T-cell (primary cell): ENCODE results near the gene ADGRB2. TPM values are rescaled to one million over a fixed set of nuclear protein-coding genes. Genes with fewer than 3 reads are reported as not detected.

Experiments used
- ATAC-seq, 4 experiments: fragments of 200-7000 bp in 3 of 4; fragments of 150-1000 bp in 1 of 4; cut with Tn5 transposase; replicated peaks in 1 of 4; 1 replicate in 3 of 4; 2 replicates in 1 of 4; pipeline ENCODE4 v1.10.0; 2021; ENCODE audit warnings: moderate library complexity in 3 of 4, mild to moderate bottlenecking in 2 of 4, moderate number of reproducible peaks in 1 of 4
- CTCF ChIA-PET, 2 donors: fragments of 300-600 bp; sonication (Branson Sonifier 250); formaldehyde crosslinking; loops; one replicate each; lab custom pipeline; 2022; ENCODE audit warnings: antibody characterized with exemption in 2 of 2; lab: Charles Lee
- POLR2A ChIA-PET, 2 donors: fragments of 300-600 bp; sonication (Branson Sonifier 250); formaldehyde crosslinking; loops; one replicate each; lab custom pipeline; 2022; ENCODE audit warnings: antibody characterized with exemption in 2 of 2; lab: Charles Lee
- DNase-seq, 35 experiments: peaks; one replicate each; pipeline versions ENCODE4 v3.0.0 to v3.0.0-alpha.2; 2013 to 2023
- H3K27ac ChIP-seq: one replicate; pipeline ENCODE4 v1.5.1; 2013; ENCODE audit warnings: low read length
- H3K27me3 ChIP-seq, 2 experiments: replicated peaks in 1 of 2; 1 replicate in 1 of 2; 2 replicates in 1 of 2; pipeline versions ENCODE4 v1.6.1 to v1.7.0; 2013; ENCODE audit warnings: low read length in 1 of 2, mixed read lengths in 1 of 2; ENCODE audit not compliant: control insufficient read depth in 2 of 2, insufficient read depth in 2 of 2; ENCODE audit errors: extremely low read depth in 1 of 2
- H3K36me3 ChIP-seq, 2 donors: 1 replicate in 1 of 2; 2 replicates in 1 of 2; pipeline versions ENCODE4 v1.6.1 to v1.7.0; 2013; ENCODE audit warnings: low read length in 1 of 2; ENCODE audit not compliant: control insufficient read depth in 2 of 2, insufficient read depth in 1 of 2; ENCODE audit errors: extremely low read depth in 1 of 2
- H3K4me1 ChIP-seq, 2 experiments: 1 replicate in 1 of 2; 2 replicates in 1 of 2; pipeline versions ENCODE4 v1.6.1 to v1.7.0; 2013; ENCODE audit warnings: low read length in 2 of 2, mixed read lengths in 1 of 2; ENCODE audit not compliant: insufficient read depth in 2 of 2, control insufficient read depth in 1 of 2; ENCODE audit errors: extremely low read depth in 1 of 2
- H3K4me3 ChIP-seq, 2 donors: 1 replicate in 1 of 2; 2 replicates in 1 of 2; pipeline versions ENCODE4 v1.5.1 to v1.7.0; 2013; ENCODE audit warnings: mild to moderate bottlenecking in 2 of 2, low read length in 1 of 2, moderate library complexity in 1 of 2; ENCODE audit not compliant: control insufficient read depth in 1 of 2; ENCODE audit errors: extremely low read depth in 1 of 2
- H3K9me3 ChIP-seq: 2 replicates; pipeline ENCODE4 v1.7.0; 2013
- H3K27ac Mint-ChIP-seq, 2 donors: one replicate each; pipeline ENCODE4 v1.8.0; 2020 to 2021; ENCODE audit warnings: mild to moderate bottlenecking in 2 of 2, mixed read lengths in 2 of 2
- H3K27me3 Mint-ChIP-seq, 2 donors: one replicate each; pipeline ENCODE4 v1.8.0; 2021 to 2022; ENCODE audit warnings: mixed read lengths in 2 of 2
- H3K36me3 Mint-ChIP-seq: one replicate; pipeline ENCODE4 v1.8.0; 2021; ENCODE audit warnings: mixed read lengths
- H3K4me1 Mint-ChIP-seq, 3 donors: one replicate each; pipeline ENCODE4 v1.8.0; 2020 to 2022; ENCODE audit warnings: mixed read lengths in 3 of 3, mild to moderate bottlenecking in 1 of 3
- H3K4me3 Mint-ChIP-seq, 3 donors: one replicate each; pipeline ENCODE4 v1.8.0; 2020 to 2022; ENCODE audit warnings: mild to moderate bottlenecking in 3 of 3, mixed read lengths in 3 of 3, moderate library complexity in 3 of 3
- H3K9me3 Mint-ChIP-seq, 3 donors: one replicate each; pipeline ENCODE4 v1.8.0; 2020 to 2022; ENCODE audit warnings: mixed read lengths in 3 of 3
- WGBS: methylation state at CpG from one replicate; pipeline ENCODE4 v1.1.5; 2013; ENCODE audit warnings: missing lambda C conversion rate; ENCODE audit not compliant: insufficient coverage; 5-methylcytosine and 5-hydroxymethylcytosine counted together
- total RNA-seq, 35 experiments: library from RNA in 6 of 35; stranded (reverse) in 6 of 35; fragments of 120-200 nt in 1 of 35; gene quantifications; one replicate each; pipeline versions ENCODE4 v1.2.1 to v1.2.4 and lab custom pipeline; 2013 to 2026

Gene ADGRB2
- total RNA-seq, 5 donors from 2014 or later (not counting 1 experiment from before 2014, with no cell fraction given): 0.65 to 3.4 (median 0.98) TPM

DNA sequence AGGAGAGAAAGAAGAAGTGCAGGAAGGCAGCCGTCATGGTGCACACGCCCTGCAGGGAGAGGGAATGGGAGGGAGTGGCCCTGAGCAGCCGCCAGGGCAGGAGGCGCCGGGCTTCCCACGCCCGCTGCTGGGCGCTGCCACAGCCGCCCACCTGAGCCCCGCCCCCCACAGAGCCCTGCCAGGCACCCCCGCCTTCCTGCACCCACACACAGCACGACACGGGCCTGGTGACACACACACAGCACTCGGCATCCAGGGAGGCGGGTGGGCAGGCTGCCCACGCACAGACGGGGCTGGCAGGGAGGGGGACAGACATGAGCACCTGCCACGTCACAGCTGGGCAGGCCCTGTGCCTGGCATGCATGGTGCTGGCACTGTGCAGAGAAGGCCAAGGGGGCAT lies 27.5 kb downstream of the ADGRB2 start:
- Histone ChIP-seq H3K27ac (no peak overlapping the region), H3K4me3 (no peak overlapping the region), H3K9me3 (no peaks in the 10 kb centered on the region), H3K36me3 (no peaks in the 10 kb centered on the region), H3K4me1 (peaks cover 2 to 22% of the 10 kb centered on the region in 2 experiments), H3K27me3 (peaks cover 0 to 11% of the 10 kb centered on the region in 2 experiments)
- ChIA-PET POLR2A (no interaction called here), CTCF (no interaction called here)
- H3K27me3 Mint-ChIP-seq: no peaks in the 10 kb centered on the region
- DNase-seq (peak in 7 of 35 experiments; percentile 6 to 52 (median 14)), ATAC-seq (peak; percentile 36 to 45 (median 40))
- no peak overlapping the region for H3K4me3 Mint-ChIP-seq
- no peak overlapping the region for H3K27ac Mint-ChIP-seq
- no peaks in the 10 kb centered on the region for H3K9me3 Mint-ChIP-seq
- WGBS: 30% methylated on average over 7 of the region's 18 CpGs
- peaks cover 12 to 17% (median 15%) of the 10 kb centered on the region in 3 donors for H3K4me1 Mint-ChIP-seq
- no peaks in the 10 kb centered on the region for H3K36me3 Mint-ChIP-seq

DNA sequence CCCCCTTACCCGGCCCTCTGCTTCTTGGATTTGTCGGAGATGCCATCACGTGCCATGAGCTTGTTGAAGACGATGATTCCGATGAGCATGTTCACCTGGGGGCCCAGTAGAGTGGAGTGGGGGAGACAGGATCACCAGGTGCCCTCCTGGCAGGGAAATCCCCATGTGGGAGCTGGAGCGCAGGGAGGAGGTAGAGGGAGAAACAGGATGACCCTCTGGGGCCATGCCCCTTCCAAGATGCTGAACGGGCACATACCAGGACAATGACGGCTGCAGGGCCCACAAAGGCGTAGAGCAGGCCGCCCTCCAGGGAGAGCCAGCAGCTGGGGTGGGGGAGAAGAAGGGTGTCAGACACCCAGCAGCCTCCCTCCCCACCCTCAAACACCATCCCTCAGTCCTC lies 28.6 kb downstream of the ADGRB2 start:
- POLR2A ChIA-PET: no interaction called here

DNA sequence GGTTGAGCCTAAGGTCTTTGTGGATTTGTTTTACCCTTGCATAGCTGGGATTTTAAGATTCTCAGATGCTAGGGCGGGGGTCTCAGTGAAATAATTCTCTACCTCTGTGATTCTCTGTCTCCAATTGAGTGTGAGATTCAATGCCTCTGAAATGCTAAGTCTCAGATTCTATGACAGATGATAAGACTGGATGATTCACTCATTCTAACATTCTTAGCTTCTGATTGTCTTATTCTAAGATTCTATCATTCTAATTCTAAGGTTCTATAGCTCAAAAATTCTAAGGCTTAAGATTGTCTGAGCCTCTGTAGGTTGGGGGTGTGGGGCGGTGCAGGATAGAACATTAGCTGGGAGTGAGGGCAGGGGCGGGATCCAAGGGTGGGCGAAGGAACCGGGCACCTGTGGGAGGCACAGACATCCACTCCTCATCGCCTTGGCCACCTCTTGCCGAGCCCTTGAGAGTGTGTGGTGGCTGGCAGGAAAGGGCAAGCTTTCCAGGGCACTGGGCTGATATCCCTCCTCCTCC lies 29.5 kb downstream of the ADGRB2 start:
- DNase-seq (no peak), ATAC-seq (no peak)
- H3K4me1 Mint-ChIP-seq: peaks cover 9 to 15% (median 13%) of the 10 kb centered on the region in 3 donors
- CTCF ChIA-PET: interaction anchor here in 1 of 2 donors (0.6 to 0.7 kb wide), 2 partner anchors 65 to 69 kb away, joined by 3 to 4 read pairs; no protein-coding TSS in a partner anchor
- Histone ChIP-seq H3K27me3 (peaks cover 0 to 11% of the 10 kb centered on the region in 2 experiments), H3K4me3 (no peak overlapping the region), H3K9me3 (no peaks in the 10 kb centered on the region), H3K4me1 (peaks cover 1 to 19% of the 10 kb centered on the region in 2 experiments), H3K27ac (no peak overlapping the region), H3K36me3 (no peaks in the 10 kb centered on the region)
- no peak overlapping the region for H3K4me3 Mint-ChIP-seq
- no peaks in the 10 kb centered on the region for H3K9me3 Mint-ChIP-seq
- POLR2A ChIA-PET: no interaction called here
- no peak overlapping the region for H3K27ac Mint-ChIP-seq
- H3K36me3 Mint-ChIP-seq: no peaks in the 10 kb centered on the region
- 92% methylated on average over 3 of the region's 7 CpGs for WGBS
- peaks cover 0 to 1% of the 10 kb centered on the region in 2 donors for H3K27me3 Mint-ChIP-seq

More for the DNA sequence above, 28.6 kb downstream of the ADGRB2 start:
- WGBS: 87% methylated on average over 5 of the region's 10 CpGs
- Histone ChIP-seq H3K27ac (no peak overlapping the region), H3K9me3 (no peaks in the 10 kb centered on the region), H3K4me1 (peaks cover 2 to 22% of the 10 kb centered on the region in 2 experiments), H3K4me3 (no peak overlapping the region), H3K27me3 (peaks cover 0 to 11% of the 10 kb centered on the region in 2 experiments), H3K36me3 (no peaks in the 10 kb centered on the region)
- Mint-ChIP-seq H3K36me3 (no peaks in the 10 kb centered on the region), H3K27me3 (no peaks in the 10 kb centered on the region), H3K4me1 (peaks cover 12 to 17% (median 15%) of the 10 kb centered on the region in 3 donors), H3K4me3 (no peak overlapping the region), H3K27ac (no peak overlapping the region), H3K9me3 (no peaks in the 10 kb centered on the region)
- ATAC-seq (no peak), DNase-seq (no peak)
- CTCF ChIA-PET: no interaction called here

- Mint-ChIP-seq H3K9me3 (no peaks in the 10 kb centered on the region), H3K4me3 (no peak overlapping the region), H3K36me3 (no peaks in the 10 kb centered on the region), H3K4me1 (peaks cover 0 to 9% (median 7%) of the 10 kb centered on the region in 3 donors), H3K27me3 (peaks cover 0 to 1% of the 10 kb centered on the region in 2 donors), H3K27ac (no peak overlapping the region)
- no peak for DNase-seq
- 83% methylated on average over 15 of the region's 19 CpGs for WGBS
- H3K4me1 ChIP-seq: peaks cover 0 to 10% of the 10 kb centered on the region in 2 experiments
- ChIA-PET POLR2A (no interaction called here), CTCF (no interaction called here)
- H3K9me3 ChIP-seq: no peaks in the 10 kb centered on the region
- H3K4me3 ChIP-seq: no peak overlapping the region
- no peak for ATAC-seq
- H3K36me3 ChIP-seq: no peaks in the 10 kb centered on the region
- H3K27me3 ChIP-seq: peaks cover 0 to 11% of the 10 kb centered on the region in 2 experiments
- no peak overlapping the region for H3K27ac ChIP-seq
Observed at GRCh38 chr1:31733389-31734219, 30.5 kb downstream of the ADGRB2 start.

- ChIA-PET CTCF (interaction anchor here in 1 of 2 donors (0.6 kb wide), 1 partner anchor 465 kb away, joined by 3 read pairs; no protein-coding TSS in a partner anchor), POLR2A (no interaction called here)
- 87% methylated on average over 16 of the region's 18 CpGs for WGBS
- DNase-seq (no peak), ATAC-seq (no peak)
- H3K36me3 ChIP-seq: no peaks in the 10 kb centered on the region
- Mint-ChIP-seq H3K4me1 (peaks cover 0 to 9% (median 6%) of the 10 kb centered on the region in 3 donors), H3K4me3 (no peak overlapping the region), H3K9me3 (no peaks in the 10 kb centered on the region), H3K36me3 (no peaks in the 10 kb centered on the region), H3K27ac (no peak overlapping the region), H3K27me3 (peaks cover 0 to 1% of the 10 kb centered on the region in 2 donors)
- H3K9me3 ChIP-seq: no peaks in the 10 kb centered on the region
- H3K4me3 ChIP-seq: no peak overlapping the region
- peaks cover 0 to 11% of the 10 kb centered on the region in 2 experiments for H3K27me3 ChIP-seq
- H3K4me1 ChIP-seq: peaks cover 0 to 10% of the 10 kb centered on the region in 2 experiments
- no peak overlapping the region for H3K27ac ChIP-seq
Observed at GRCh38 chr1:31732751-31733289, 31.3 kb downstream of the ADGRB2 start.

DNA sequence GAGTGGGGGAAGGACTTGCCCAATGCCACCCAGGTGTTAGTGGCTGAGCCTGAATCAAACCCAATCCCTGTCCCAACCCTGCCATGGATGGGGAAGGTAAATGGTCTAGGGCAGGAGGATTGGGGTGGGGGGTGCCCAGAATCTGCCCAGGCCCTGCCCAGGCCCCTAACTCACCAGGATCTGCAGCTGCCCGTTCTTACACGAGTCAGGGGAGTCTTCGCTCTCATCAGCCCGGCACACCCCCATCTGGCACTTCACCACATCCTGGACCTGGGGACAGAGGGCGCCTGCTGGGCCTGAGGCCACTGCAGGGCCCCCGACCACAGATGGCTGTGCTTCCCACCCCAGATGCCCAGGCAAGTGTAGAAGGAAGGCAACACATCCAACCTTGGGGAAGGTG lies 31.8 kb downstream of the ADGRB2 start:
- Mint-ChIP-seq H3K27me3 (peaks cover 0 to 1% of the 10 kb centered on the region in 2 donors), H3K9me3 (no peaks in the 10 kb centered on the region), H3K4me3 (no peak overlapping the region), H3K36me3 (no peaks in the 10 kb centered on the region), H3K27ac (no peak overlapping the region), H3K4me1 (peaks cover 0 to 9% (median 5%) of the 10 kb centered on the region in 3 donors)
- H3K36me3 ChIP-seq: no peaks in the 10 kb centered on the region
- H3K9me3 ChIP-seq: no peaks in the 10 kb centered on the region
- peaks cover 0 to 10% of the 10 kb centered on the region in 2 experiments for H3K4me1 ChIP-seq
- H3K27me3 ChIP-seq: peaks cover 0 to 10% of the 10 kb centered on the region in 2 experiments
- DNase-seq (no peak), ATAC-seq (no peak)
- H3K4me3 ChIP-seq: no peak overlapping the region
- 50% methylated on average over 1 of the region's 6 CpGs for WGBS
- POLR2A ChIA-PET: no interaction called here
- CTCF ChIA-PET: interaction anchor here in 1 of 2 donors (0.6 kb wide), 1 partner anchor 466 kb away, joined by 3 read pairs; no protein-coding TSS in a partner anchor
- no peak overlapping the region for H3K27ac ChIP-seq
